ENCODE measurements around the gene CDK17.

CDK17 gene

DNA sequence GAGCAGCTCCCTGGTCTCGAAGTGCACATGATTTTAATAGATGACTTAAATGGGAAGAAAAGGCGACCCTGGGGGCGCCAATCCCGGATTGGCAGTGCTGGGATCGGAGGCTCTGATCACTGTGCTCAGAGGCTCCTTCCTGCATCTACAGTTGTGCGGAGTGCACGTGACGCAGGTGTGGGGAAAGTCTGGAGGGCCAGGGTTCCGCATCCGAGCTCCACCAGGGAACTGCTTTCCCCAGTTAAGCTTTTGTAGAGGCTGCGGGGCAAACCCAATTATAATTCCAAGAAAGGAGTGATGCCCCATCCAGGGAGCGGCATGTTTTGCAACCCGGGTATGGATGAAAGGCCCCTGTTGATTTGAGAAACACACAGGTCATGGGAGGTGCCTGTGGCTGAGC lies 169.6 kb downstream of the CDK17 start:
- H3K4me3 ChIP-seq (ENCODE audit: low read depth, low read length) = no peak overlapping the region
- TF ChIP-seq, protein P1, sequence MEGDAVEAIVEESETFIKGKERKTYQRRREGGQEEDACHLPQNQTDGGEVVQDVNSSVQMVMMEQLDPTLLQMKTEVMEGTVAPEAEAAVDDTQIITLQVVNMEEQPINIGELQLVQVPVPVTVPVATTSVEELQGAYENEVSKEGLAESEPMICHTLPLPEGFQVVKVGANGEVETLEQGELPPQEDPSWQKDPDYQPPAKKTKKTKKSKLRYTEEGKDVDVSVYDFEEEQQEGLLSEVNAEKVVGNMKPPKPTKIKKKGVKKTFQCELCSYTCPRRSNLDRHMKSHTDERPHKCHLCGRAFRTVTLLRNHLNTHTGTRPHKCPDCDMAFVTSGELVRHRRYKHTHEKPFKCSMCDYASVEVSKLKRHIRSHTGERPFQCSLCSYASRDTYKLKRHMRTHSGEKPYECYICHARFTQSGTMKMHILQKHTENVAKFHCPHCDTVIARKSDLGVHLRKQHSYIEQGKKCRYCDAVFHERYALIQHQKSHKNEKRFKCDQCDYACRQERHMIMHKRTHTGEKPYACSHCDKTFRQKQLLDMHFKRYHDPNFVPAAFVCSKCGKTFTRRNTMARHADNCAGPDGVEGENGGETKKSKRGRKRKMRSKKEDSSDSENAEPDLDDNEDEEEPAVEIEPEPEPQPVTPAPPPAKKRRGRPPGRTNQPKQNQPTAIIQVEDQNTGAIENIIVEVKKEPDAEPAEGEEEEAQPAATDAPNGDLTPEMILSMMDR (IDR thresholded peaks at IDR 0.05; ENCODE audit: low read depth, low read length) = no peak
- no peak for DNase-seq (ENCODE audit: low read depth, low spot score)
- in situ Hi-C loops (cut with HindIII; ENCODE audit: low sequenced_read_pairs) = no loop called here

DNA sequence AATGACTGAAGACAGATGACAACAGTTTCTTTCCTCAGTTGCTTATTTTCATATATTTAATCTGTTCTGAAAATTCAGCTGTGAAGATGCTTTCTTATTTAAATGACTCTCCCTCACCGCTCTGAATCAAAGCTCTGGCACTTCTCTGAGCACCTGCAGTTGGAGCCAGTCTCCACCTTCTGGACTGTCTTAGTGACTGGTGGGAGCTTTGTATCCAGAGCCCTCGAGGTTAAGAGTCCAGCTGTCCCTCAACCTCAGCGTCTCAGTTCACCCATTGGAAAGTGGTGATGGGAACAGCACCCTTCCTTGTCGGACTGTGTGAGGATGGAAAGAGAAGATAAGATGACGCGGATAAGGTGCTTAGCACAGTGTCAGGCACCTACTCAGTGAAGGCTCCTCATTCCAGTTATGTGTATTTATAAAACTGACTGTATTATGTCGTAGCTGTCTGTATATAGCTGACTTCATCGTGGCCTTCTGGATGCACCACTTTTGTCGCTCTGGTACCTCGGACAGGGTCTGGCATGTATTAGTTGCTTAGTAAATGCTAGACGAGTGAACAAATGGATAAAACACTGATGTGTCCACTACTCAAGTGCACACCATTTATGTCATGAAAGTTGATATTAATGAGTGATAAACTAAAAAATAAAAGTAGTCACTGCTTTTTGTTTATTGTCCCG lies 171.5 kb downstream of the CDK17 start:
- TF ChIP-seq, protein P1 (IDR thresholded peaks at IDR 0.05; ENCODE audit: low read depth, low read length) = no peak
- in situ Hi-C loops (cut with HindIII; ENCODE audit: low sequenced_read_pairs) = no loop called here
- H3K4me3 ChIP-seq (ENCODE audit: low read depth, low read length) = no peak overlapping the region
- DNase-seq (ENCODE audit: low read depth, low spot score) = no peak
